ENCODE results near the gene ARNT2.
A peak's percentile ranks its signal among the peaks of the same experiment; 100 is the strongest.
"Not testable (repeated sequence)": the region's sequence is repeated elsewhere in the genome, so short reads cannot be mapped to it uniquely, and the experiment has no call there.

The ARNT2 gene

GRCh38 chr15:80494756-80495155 is 90.6 kb downstream of the ARNT2 start:
- DNase-seq: no peak

GRCh38 chr15:80495401-80495942 is 91.3 kb downstream of the ARNT2 start:
- DNase-seq: no peak

- DNase-seq: no peak
Observed at GRCh38 chr15:80496096-80496495, 91.9 kb downstream of the ARNT2 start.

GRCh38 chr15:80497221-80497620 is 93.0 kb downstream of the ARNT2 start:
- DNase-seq: no peak

GRCh38 chr15:80498652-80499051 is 94.5 kb downstream of the ARNT2 start:
- DNase-seq: no peak

GRCh38 chr15:80500021-80500420 is 95.8 kb downstream of the ARNT2 start:
- no peak for DNase-seq

- no peak for DNase-seq
Observed at GRCh38 chr15:80501476-80501875, 97.3 kb downstream of the ARNT2 start.

- DNase-seq: no peak
Observed at GRCh38 chr15:80502782-80503181, 98.6 kb downstream of the ARNT2 start.

GRCh38 chr15:80503319-80503952 is 99.3 kb downstream of the ARNT2 start:
- DNase-seq: no peak

- DNase-seq: no peak
Observed at GRCh38 chr15:80504931-80505330, 100.7 kb downstream of the ARNT2 start.

GRCh38 chr15:80506286-80506893 is 102.2 kb downstream of the ARNT2 start:
- no peak for DNase-seq

GRCh38 chr15:80507131-80507530 is 102.9 kb downstream of the ARNT2 start:
- DNase-seq: no peak

GRCh38 chr15:80507638-80508316 is 103.6 kb downstream of the ARNT2 start:
- DNase-seq: no peak

GRCh38 chr15:80508783-80509182 is 104.6 kb downstream of the ARNT2 start:
- DNase-seq: no peak

GRCh38 chr15:80509800-80510199 is 105.6 kb downstream of the ARNT2 start:
- peak; percentile 31 for DNase-seq

- not testable (repeated sequence) for DNase-seq
Observed at GRCh38 chr15:80510985-80511384, 106.8 kb downstream of the ARNT2 start.

GRCh38 chr15:80512726-80513660 is 108.8 kb downstream of the ARNT2 start:
- DNase-seq: no peak

- DNase-seq: no peak
Observed at GRCh38 chr15:80514071-80514780, 110.0 kb downstream of the ARNT2 start.

- DNase-seq: no peak
Observed at GRCh38 chr15:80517290-80517689, 113.1 kb downstream of the ARNT2 start.

GRCh38 chr15:80518522-80518921 is 114.3 kb downstream of the ARNT2 start:
- no peak for DNase-seq

GRCh38 chr15:80523746-80524145 is 119.6 kb downstream of the ARNT2 start:
- DNase-seq: no peak

GRCh38 chr15:80525853-80526252 is 121.7 kb downstream of the ARNT2 start:
- no peak for DNase-seq

Data from activated CD4-positive, alpha-beta T cell treated with anti-CD3 and anti-CD28 coated beads, Interleukin-2, amount 50 U/mL, for 16 hours (primary cell).